ENCODE measurements around the gene CAMK1.

The CAMK1 gene

GRCh38 chr3:9781551-9781950 is 11.8 kb upstream of the CAMK1 start:
- no peak for TF ChIP-seq TAF1 (IDR thresholded peaks at IDR 0.05; ENCODE audit: borderline replicate concordance, insufficient read depth, low read length)
- TF ChIP-seq FOXP2 (optimal IDR thresholded peaks at IDR 0.05; ENCODE audit: borderline replicate concordance, extremely low read depth, extremely low read length, insufficient read depth): no peak
- no peak for TF ChIP-seq SIN3A (IDR thresholded peaks at IDR 0.05; ENCODE audit: borderline replicate concordance, insufficient read depth, low read length)

DNA sequence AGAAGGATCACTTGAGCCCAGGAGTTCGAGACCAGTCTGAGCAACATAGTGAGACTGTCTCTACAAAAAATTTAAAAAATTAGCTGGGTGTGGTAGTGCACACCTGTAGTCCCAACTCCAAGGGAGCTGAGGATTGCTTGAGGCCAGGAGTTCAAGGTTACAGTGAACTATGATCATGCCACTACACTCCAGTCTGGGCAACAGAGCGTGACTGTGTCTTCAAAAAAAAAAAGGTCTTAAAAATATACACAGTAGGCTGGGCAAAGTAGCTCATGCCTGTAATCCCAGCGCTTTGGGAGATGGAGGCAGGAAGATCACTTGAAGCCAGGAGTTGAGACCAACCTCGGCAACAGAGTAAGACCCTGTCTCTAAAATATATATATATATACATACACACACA is 11.2 kb upstream of the CAMK1 start:
- no peak for TF ChIP-seq TAF1 (IDR thresholded peaks at IDR 0.05; ENCODE audit: borderline replicate concordance, insufficient read depth, low read length)
- TF ChIP-seq POLR2AphosphoS5 (IDR thresholded peaks at IDR 0.05; ENCODE audit: low read depth, low read length): no peak
- TF ChIP-seq, protein P1, sequence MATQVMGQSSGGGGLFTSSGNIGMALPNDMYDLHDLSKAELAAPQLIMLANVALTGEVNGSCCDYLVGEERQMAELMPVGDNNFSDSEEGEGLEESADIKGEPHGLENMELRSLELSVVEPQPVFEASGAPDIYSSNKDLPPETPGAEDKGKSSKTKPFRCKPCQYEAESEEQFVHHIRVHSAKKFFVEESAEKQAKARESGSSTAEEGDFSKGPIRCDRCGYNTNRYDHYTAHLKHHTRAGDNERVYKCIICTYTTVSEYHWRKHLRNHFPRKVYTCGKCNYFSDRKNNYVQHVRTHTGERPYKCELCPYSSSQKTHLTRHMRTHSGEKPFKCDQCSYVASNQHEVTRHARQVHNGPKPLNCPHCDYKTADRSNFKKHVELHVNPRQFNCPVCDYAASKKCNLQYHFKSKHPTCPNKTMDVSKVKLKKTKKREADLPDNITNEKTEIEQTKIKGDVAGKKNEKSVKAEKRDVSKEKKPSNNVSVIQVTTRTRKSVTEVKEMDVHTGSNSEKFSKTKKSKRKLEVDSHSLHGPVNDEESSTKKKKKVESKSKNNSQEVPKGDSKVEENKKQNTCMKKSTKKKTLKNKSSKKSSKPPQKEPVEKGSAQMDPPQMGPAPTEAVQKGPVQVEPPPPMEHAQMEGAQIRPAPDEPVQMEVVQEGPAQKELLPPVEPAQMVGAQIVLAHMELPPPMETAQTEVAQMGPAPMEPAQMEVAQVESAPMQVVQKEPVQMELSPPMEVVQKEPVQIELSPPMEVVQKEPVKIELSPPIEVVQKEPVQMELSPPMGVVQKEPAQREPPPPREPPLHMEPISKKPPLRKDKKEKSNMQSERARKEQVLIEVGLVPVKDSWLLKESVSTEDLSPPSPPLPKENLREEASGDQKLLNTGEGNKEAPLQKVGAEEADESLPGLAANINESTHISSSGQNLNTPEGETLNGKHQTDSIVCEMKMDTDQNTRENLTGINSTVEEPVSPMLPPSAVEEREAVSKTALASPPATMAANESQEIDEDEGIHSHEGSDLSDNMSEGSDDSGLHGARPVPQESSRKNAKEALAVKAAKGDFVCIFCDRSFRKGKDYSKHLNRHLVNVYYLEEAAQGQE (IDR thresholded peaks at IDR 0.05; ENCODE audit: insufficient read depth in 1 of 2, low read depth in 2 of 2, low read length in 2 of 2): no peak
- TF ChIP-seq SIN3A (IDR thresholded peaks at IDR 0.05; ENCODE audit: borderline replicate concordance, insufficient read depth, low read length): no peak
- no peak for TF ChIP-seq FOXP2 (optimal IDR thresholded peaks at IDR 0.05; ENCODE audit: borderline replicate concordance, extremely low read depth, extremely low read length, insufficient read depth)

DNA sequence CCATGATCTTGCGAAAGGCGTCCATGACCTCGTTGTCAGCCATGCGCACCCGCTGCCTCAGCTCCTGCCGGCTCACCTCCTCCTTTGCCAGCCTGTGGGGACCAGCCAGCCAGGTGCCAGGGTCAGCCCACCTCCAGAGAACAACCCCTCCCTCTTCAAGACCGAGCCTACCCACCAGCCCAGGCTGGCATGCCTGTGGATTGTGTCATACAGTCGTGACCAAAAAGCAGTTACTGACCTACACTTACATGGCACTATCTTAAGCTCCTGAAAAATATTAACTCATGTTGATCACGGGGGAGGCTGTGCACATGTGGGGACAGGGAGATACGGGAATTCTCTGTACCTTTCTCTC is 10.7 kb upstream of the CAMK1 start:
- TF ChIP-seq, protein P1 (IDR thresholded peaks at IDR 0.05; ENCODE audit: insufficient read depth in 1 of 2, low read depth in 2 of 2, low read length in 2 of 2): no peak
- no peak for TF ChIP-seq SIN3A (IDR thresholded peaks at IDR 0.05; ENCODE audit: borderline replicate concordance, insufficient read depth, low read length)

GRCh38 chr3:9779721-9780457 is 10.1 kb upstream of the CAMK1 start:
- TF ChIP-seq TAF1 (IDR thresholded peaks at IDR 0.05; ENCODE audit: borderline replicate concordance, insufficient read depth, low read length): no peak
- TF ChIP-seq POLR2AphosphoS5 (IDR thresholded peaks at IDR 0.05; ENCODE audit: low read depth, low read length): no peak
- no peak for TF ChIP-seq FOXP2 (optimal IDR thresholded peaks at IDR 0.05; ENCODE audit: borderline replicate concordance, extremely low read depth, extremely low read length, insufficient read depth)
- TF ChIP-seq, protein P1 (IDR thresholded peaks at IDR 0.05; ENCODE audit: insufficient read depth in 1 of 2, low read depth in 2 of 2, low read length in 2 of 2): no peak
- TF ChIP-seq SIN3A (IDR thresholded peaks at IDR 0.05; ENCODE audit: borderline replicate concordance, insufficient read depth, low read length): no peak

DNA sequence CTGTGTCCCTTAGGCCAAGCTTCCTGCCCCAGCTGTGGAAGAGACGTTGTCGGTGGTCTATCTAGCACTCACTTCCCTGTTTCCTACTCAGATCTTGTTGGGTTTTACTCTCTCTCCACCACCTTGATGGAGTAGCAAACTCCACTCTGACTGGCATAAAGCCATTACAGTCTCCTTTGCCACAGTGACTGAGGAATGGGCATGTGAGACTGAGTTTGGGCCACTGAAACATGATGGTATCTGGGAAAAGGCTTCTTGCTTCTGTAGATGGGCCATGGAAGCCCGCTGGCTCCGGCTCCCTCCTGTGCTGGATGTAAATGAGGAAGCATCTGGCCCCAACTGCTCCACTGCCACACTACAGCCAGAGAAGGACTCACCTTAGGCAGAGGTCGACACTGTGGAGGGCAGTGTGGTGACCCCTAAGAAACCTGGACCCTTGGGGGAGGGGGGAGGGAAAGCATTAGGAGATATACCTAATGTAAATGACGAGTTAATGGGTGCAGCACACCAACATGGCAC is 9.4 kb upstream of the CAMK1 start:
- TF ChIP-seq POLR2AphosphoS5 (IDR thresholded peaks at IDR 0.05; ENCODE audit: low read depth, low read length) (no peak), FOXP2 (optimal IDR thresholded peaks at IDR 0.05; ENCODE audit: borderline replicate concordance, extremely low read depth, extremely low read length, insufficient read depth) (no peak)
- TF ChIP-seq, protein P1 (IDR thresholded peaks at IDR 0.05; ENCODE audit: insufficient read depth in 1 of 2, low read depth in 2 of 2, low read length in 2 of 2): no peak
